A673 (cell line): ENCODE results near the gene TSC2. TPM values are rescaled to one million over a fixed set of nuclear protein-coding genes. Genes with fewer than 3 reads are reported as not detected.

Source experiments
- BruUV-seq: library from RNA; stranded (reverse); fragments of 400-500 nt; replicated peaks from 2 replicates; lab custom pipeline; 2021; lab: Mats Ljungman, UMichigan
- CTCF ChIA-PET: fragments of 300-600 bp; sonication (Branson Sonifier 250); formaldehyde crosslinking; loops from one replicate; lab custom pipeline; 2022; ENCODE audit warnings: antibody characterized with exemption; lab: Charles Lee
- POLR2A ChIA-PET: fragments of 300-600 bp; sonication (Branson Sonifier 250); formaldehyde crosslinking; loops from one replicate; lab custom pipeline; 2022; ENCODE audit warnings: antibody characterized with exemption; ENCODE audit not compliant: low non-redundant PET; lab: Charles Lee
- DNase-seq: peaks from one replicate; pipeline ENCODE4 v3.0.0-alpha.2; 2015; ENCODE audit warnings: low spot score
- H3K27ac ChIP-seq: fragments of 200-600 bp; sonication (generic); 2 replicates; pipeline ENCODE4 v1.5.1; 2016; ENCODE audit warnings: mixed run types, low read depth, mild to moderate bottlenecking, mixed read lengths, antibody characterized with exemption, low read length; ENCODE audit not compliant: poor library complexity, severe bottlenecking
- H3K27me3 ChIP-seq: fragments of 200-600 bp; sonication (generic); replicated peaks from 2 replicates; pipeline ENCODE4 v1.6.1; 2017; ENCODE audit warnings: mixed run types, low read depth, mild to moderate bottlenecking, mixed read lengths, antibody characterized with exemption, low read length; ENCODE audit not compliant: insufficient read depth, poor library complexity
- H3K36me3 ChIP-seq: fragments of 200-600 bp; sonication (generic); 2 replicates; pipeline ENCODE4 v1.6.1; 2016; ENCODE audit warnings: mixed run types, mild to moderate bottlenecking, mixed read lengths, antibody characterized with exemption, low read length; ENCODE audit not compliant: insufficient read depth, poor library complexity, severe bottlenecking
- H3K4me1 ChIP-seq: fragments of 200-600 bp; sonication (generic); 2 replicates; pipeline ENCODE4 v1.6.1; 2017; ENCODE audit warnings: mixed run types, mild to moderate bottlenecking, mixed read lengths, antibody characterized with exemption, low read length; ENCODE audit not compliant: insufficient read depth, poor library complexity, severe bottlenecking
- H3K4me3 ChIP-seq: fragments of 200-600 bp; sonication (generic); 2 replicates; pipeline ENCODE4 v1.5.1; 2016; ENCODE audit warnings: low read depth, mixed run types, mild to moderate bottlenecking, mixed read lengths, low read length; ENCODE audit not compliant: poor library complexity, severe bottlenecking
- H3K9me3 ChIP-seq: fragments of 200-600 bp; sonication (generic); 2 replicates; pipeline ENCODE4 v1.6.1; 2016; ENCODE audit warnings: mixed run types, low read depth, mild to moderate bottlenecking, mixed read lengths, antibody characterized with exemption, low read length; ENCODE audit not compliant: poor library complexity, severe bottlenecking
- EZH2 ChIP-seq: fragments of 200-600 bp; sonication (generic); IDR thresholded peaks from 2 replicates; pipeline ENCODE4 v1.6.1; 2017; ENCODE audit warnings: borderline replicate concordance, low read depth, mild to moderate bottlenecking, mixed read lengths, antibody characterized with exemption, low read length; ENCODE audit not compliant: poor library complexity, severe bottlenecking
- intact Hi-C: fragments of 100-400 bp; cut with micrococcal nuclease; formaldehyde crosslinking; loops from one replicate; pipeline ENCODE4 v1.10.0; 2022; ENCODE audit not compliant: unreplicated experiment
- total RNA-seq: library from RNA; stranded (reverse); gene quantifications from 2 replicates; pipeline ENCODE4 v1.2.3, GENCODE V29; 2021
- TF ChIP-seq, protein P1 (sequence below): fragments of 300-800, 200-600 bp; sonication (generic); conservative IDR thresholded peaks from 2 replicates; pipeline ENCODE4 v1.5.1; 2017; ENCODE audit warnings: low read depth, mild to moderate bottlenecking, antibody characterized with exemption, low read length, moderate library complexity, mixed read lengths

Gene TSC2
- total RNA-seq, 1 experiment from 2014 or later, result 125 TPM

DNA sequence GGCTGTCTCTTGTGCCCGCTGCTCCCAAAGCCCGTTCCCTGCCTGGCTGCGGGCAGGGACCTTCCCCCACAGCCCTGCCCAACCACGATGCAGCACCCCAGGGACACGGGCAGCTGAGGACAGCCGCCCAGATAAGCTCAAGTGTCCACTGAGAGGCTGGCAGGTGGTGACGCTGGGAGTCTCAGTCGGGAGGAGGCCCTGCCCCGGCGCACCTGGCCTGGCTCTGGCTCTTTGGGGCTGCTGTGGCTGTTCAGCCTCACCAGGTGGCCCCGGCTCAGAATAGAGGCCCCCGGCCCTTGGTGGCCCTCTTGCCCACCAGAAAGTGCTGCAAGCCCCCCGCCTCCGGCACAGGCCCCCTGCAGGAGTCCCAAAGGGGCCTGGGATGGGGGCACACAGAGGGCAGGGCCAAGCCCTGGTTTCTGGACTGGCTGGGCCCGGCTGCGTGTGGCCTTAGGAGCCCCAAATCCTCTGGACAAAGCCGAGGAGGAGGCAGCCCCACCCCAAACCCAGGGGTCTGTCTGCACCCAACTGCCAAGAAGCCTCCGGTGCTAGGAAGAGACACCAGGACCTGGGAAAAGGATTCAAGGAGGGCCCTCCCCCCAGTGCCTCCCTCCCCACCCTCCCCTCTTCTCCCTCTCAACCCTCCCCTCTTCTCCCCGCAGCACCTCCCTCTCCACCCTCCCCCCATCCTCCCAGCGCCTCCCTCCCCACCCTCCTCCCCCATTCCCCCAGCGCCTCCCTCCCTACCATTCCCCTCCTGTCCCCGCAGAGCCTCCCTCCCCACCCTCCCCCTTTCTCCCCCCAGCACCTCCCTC lies 5.4 kb upstream of the TSC2 start:
- H3K27ac ChIP-seq, result no peak overlapping the region
- no peaks in the 10 kb centered on the region for H3K27me3 ChIP-seq
- POLR2A ChIA-PET, result no interaction called here
- no peaks in the 10 kb centered on the region for H3K36me3 ChIP-seq
- no peaks in the 10 kb centered on the region for H3K9me3 ChIP-seq
- intact Hi-C loops, result no loop called here
- CTCF ChIA-PET, result no interaction called here
- TF ChIP-seq, protein P1, sequence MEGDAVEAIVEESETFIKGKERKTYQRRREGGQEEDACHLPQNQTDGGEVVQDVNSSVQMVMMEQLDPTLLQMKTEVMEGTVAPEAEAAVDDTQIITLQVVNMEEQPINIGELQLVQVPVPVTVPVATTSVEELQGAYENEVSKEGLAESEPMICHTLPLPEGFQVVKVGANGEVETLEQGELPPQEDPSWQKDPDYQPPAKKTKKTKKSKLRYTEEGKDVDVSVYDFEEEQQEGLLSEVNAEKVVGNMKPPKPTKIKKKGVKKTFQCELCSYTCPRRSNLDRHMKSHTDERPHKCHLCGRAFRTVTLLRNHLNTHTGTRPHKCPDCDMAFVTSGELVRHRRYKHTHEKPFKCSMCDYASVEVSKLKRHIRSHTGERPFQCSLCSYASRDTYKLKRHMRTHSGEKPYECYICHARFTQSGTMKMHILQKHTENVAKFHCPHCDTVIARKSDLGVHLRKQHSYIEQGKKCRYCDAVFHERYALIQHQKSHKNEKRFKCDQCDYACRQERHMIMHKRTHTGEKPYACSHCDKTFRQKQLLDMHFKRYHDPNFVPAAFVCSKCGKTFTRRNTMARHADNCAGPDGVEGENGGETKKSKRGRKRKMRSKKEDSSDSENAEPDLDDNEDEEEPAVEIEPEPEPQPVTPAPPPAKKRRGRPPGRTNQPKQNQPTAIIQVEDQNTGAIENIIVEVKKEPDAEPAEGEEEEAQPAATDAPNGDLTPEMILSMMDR, result no peak
- no peak for TF ChIP-seq EZH2
- H3K4me1 ChIP-seq, result peaks cover 23% of the 10 kb centered on the region
- no peak for DNase-seq
- no TSS peak for BruUV-seq
- H3K4me3 ChIP-seq, result no peak overlapping the region

DNA sequence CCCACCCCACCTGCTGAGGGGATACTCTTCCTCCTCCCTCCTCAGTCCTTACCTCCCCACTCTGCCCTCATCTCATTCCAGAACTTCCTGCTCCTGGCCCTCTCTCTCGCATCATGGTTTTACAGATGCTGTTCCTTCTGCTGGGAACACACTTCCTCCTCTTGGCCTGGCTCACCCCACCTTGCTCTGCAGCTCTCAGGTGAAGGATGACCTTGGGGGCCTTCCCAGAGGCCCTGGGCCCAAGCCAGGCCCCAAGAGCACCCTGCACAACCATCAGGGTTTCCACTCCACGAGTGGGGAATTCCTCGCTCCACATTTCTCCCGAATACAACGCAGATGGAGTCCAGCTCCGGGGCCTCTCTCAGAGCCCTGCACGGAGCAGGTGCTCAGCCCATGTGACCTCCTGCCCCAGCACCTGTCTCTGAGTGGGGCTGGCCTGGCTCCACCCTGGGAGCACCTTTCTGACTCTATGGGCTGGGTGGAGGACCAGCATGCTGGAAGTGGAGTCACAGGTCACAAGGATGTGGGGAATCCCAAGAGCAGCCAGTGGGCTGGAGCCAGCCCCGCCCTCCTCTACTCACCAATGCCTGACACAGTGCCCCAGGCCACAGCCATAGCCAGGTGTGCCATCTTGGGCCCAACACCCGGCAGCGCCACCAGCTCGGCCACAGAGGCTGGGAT lies 4.7 kb upstream of the TSC2 start:
- no TSS peak for BruUV-seq

DNA sequence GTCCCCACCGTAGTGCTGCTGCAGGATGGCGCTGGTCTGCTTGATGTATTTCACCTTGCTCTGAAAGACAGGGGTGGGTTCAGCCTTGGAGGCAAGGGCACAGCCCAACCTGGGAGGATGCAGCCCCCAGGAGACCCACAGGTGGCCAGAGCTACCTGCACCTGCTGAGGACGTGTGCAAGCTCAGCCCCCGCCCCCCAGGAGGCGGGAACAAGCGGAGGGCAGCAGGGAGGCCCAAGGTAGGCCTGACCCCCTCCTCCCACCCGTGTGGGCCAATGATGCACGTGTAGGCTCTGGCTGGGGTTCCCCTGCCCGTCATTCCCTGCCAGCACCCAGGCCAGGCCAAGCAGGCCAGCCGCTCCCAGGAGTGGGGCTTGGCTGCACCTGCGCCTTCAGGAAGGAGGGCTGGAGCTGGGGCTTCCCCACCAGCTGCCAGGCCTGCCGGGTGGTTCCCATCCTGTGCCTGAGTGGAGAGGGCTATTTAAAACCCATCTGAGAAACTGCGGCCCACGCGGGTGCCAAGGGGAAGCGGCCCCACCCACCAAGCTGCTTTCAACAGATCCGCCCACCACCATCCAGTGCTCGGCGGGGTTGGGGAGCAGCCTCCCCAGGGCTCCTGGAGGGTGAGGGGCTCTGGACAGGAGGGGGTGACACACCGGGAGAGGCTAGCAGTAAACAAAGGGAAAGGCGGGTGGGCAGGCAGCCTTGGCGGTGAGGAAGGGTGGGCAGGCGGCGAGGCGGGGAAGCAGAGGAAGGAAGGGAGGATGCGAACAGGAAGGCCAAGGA lies 3.9 kb upstream of the TSC2 start:
- TF ChIP-seq, protein P1, result no peak
- no peak for TF ChIP-seq EZH2
- no peak for DNase-seq
- Histone ChIP-seq H3K27ac (no peak overlapping the region), H3K27me3 (no peaks in the 10 kb centered on the region), H3K4me1 (peaks cover 9% of the 10 kb centered on the region), H3K4me3 (no peak overlapping the region), H3K36me3 (no peaks in the 10 kb centered on the region), H3K9me3 (no peaks in the 10 kb centered on the region)
- intact Hi-C loops, result no loop called here
- BruUV-seq, result no TSS peak
- CTCF ChIA-PET, result no interaction called here
- POLR2A ChIA-PET, result no interaction called here

More for the DNA sequence above, 4.7 kb upstream of the TSC2 start:
- no peak for DNase-seq
- Histone ChIP-seq H3K27ac (no peak overlapping the region), H3K9me3 (no peaks in the 10 kb centered on the region), H3K4me1 (peaks cover 16% of the 10 kb centered on the region), H3K4me3 (no peak overlapping the region), H3K36me3 (no peaks in the 10 kb centered on the region), H3K27me3 (no peaks in the 10 kb centered on the region)
- ChIA-PET POLR2A (no interaction called here), CTCF (no interaction called here)
- TF ChIP-seq, protein P1, result no peak
- TF ChIP-seq EZH2, result no peak
- intact Hi-C loops, result no loop called here
